ENCODE data around the gene NSMF. TPM values are rescaled to one million over a fixed set of nuclear protein-coding genes. Genes with fewer than 3 reads are reported as not detected.

NSMF gene
- total and polyA plus RNA-seq, 10 of the 15 experiments (the other 5 are each of a cell fraction or from before 2014, with no cell fraction given) = 0.13 to 44.3 (median 13.4) TPM

GRCh38 chr9:137409515-137409914 lies 49.6 kb downstream of the NSMF start:
- TF ChIP-seq IKZF2 (IDR thresholded peaks at IDR 0.05) (no peak), JUNB (IDR thresholded peaks at IDR 0.05) (no peak), ESRRA (IDR thresholded peaks at IDR 0.05; ENCODE audit: low read length) (no peak), ZNF687 (IDR thresholded peaks at IDR 0.05) (no peak), E2F8 (IDR thresholded peaks at IDR 0.05; ENCODE audit: low read depth, partially characterized antibody) (no peak), YY1 (IDR thresholded peaks at IDR 0.05; ENCODE audit: low read depth, low read length) (no peak), RAD21 (IDR thresholded peaks at IDR 0.05; ENCODE audit: insufficient read depth, low read depth, low read length) (no peak)
- WGBS (ENCODE audit: insufficient coverage, insufficient replicate concordance, low lambda C conversion rate, missing lambda C conversion rate) = 96% methylated on average over 11 of the region's 11 CpGs
- DNase-seq (ENCODE audit: low read depth, low spot score) (no peak), FAIRE-seq (no peak), ATAC-seq (no peak)
- ChIA-PET SMC1A (ENCODE audit: uncharacterized antibody, unreplicated experiment) (no interaction called here), RAD21 (ENCODE audit: unreplicated experiment) (interaction anchor here (1.0 kb wide), 1 partner anchor 108 kb away, joined by 4 read pairs; the partner anchor contains the start of gene NRARP), CTCF (interaction anchor here (0.7 to 2.7 kb wide), 3 partner anchors 9 to 221 kb away, joined by 3 to 17 read pairs (median 3); partner anchors contain the start of genes ANAPC2, NRARP and SSNA1), POLR2A (interaction anchor here (0.6 kb wide), 1 partner anchor 191 kb away, joined by 8 read pairs; no protein-coding TSS in a partner anchor)
- H3K9me3 ChIP-seq (replicated peaks; ENCODE audit: control insufficient read depth, insufficient read depth, low read length) = no peaks in the 10 kb centered on the region
- no peak overlapping the region for H2AFZ ChIP-seq (ENCODE audit: control insufficient read depth, low read depth, low read length)
- intact Hi-C loops (cut with micrococcal nuclease; ENCODE audit: unreplicated experiment) (no loop called here), in situ Hi-C loops (cut with MboI) (loop anchor here (5.0 kb wide), 1 partner anchor 117 kb away; no protein-coding TSS in a partner anchor)
- no peak overlapping the region for H3K9ac ChIP-seq (ENCODE audit: control insufficient read depth, insufficient read depth, low read length)
- BruUV-seq (replicated peaks) = no TSS peak
- no peaks in the 10 kb centered on the region for H3K27me3 ChIP-seq (replicated peaks in 1 of 2; ENCODE audit: control insufficient read depth in 2 of 2, insufficient read depth in 2 of 2, low read length in 1 of 2)
- H4K20me1 ChIP-seq (ENCODE audit: control insufficient read depth, insufficient read depth) = no peaks in the 10 kb centered on the region
- H3K4me3 ChIP-seq = no peak overlapping the region
- H3K4me1 ChIP-seq (ENCODE audit: control insufficient read depth, insufficient read depth, low read length) = peaks cover 29% of the 10 kb centered on the region
- no peak overlapping the region for H3K4me2 ChIP-seq (ENCODE audit: control insufficient read depth, insufficient read depth)
- no peaks in the 10 kb centered on the region for H3K36me3 ChIP-seq (ENCODE audit: control insufficient read depth in 2 of 2, insufficient read depth in 2 of 2, low read length in 1 of 2)
- no peaks in the 10 kb centered on the region; the same call in 1 of the 2 replicates for H3K79me2 ChIP-seq (ENCODE audit: control insufficient read depth, insufficient read depth, low read length)
- no peak overlapping the region for H3K27ac ChIP-seq (ENCODE audit: control insufficient read depth, insufficient read depth)
